ENCODE data around the gene ADCY2.

ADCY2 gene

GRCh38 chr5:7625740-7626139 lies 229.8 kb downstream of the ADCY2 start:
- intact Hi-C loops (cut with DNase I): no loop called here
- no peak for DNase-seq

GRCh38 chr5:7628248-7628647 lies 232.3 kb downstream of the ADCY2 start:
- DNase-seq: no peak
- intact Hi-C loops (cut with DNase I): no loop called here

GRCh38 chr5:7628820-7629219 lies 232.9 kb downstream of the ADCY2 start:
- intact Hi-C loops (cut with DNase I): no loop called here
- no peak for DNase-seq

GRCh38 chr5:7629561-7629960 lies 233.6 kb downstream of the ADCY2 start:
- intact Hi-C loops (cut with DNase I): no loop called here
- DNase-seq: no peak

GRCh38 chr5:7634837-7635236 lies 238.9 kb downstream of the ADCY2 start:
- intact Hi-C loops (cut with DNase I): no loop called here
- no peak for DNase-seq

GRCh38 chr5:7638456-7638855 lies 242.5 kb downstream of the ADCY2 start:
- intact Hi-C loops (cut with DNase I): no loop called here
- DNase-seq: peak in 3 of 42 donors; percentile 4 to 46 (median 16)

GRCh38 chr5:7642029-7642428 lies 246.1 kb downstream of the ADCY2 start:
- intact Hi-C loops (cut with DNase I): no loop called here
- no peak for DNase-seq

- DNase-seq: no peak
- intact Hi-C loops (cut with DNase I): no loop called here
Measured at GRCh38 chr5:7644723-7645122, 248.8 kb downstream of the ADCY2 start.

- intact Hi-C loops (cut with DNase I): no loop called here
- peak in 22 of 42 donors; percentile 6 to 60 (median 36) for DNase-seq
Measured at GRCh38 chr5:7650755-7651154, 254.8 kb downstream of the ADCY2 start.

- no peak for DNase-seq
- intact Hi-C loops (cut with DNase I): no loop called here
Measured at GRCh38 chr5:7653046-7653445, 257.1 kb downstream of the ADCY2 start.

GRCh38 chr5:7657153-7657552 lies 261.2 kb downstream of the ADCY2 start:
- intact Hi-C loops (cut with DNase I): no loop called here
- no peak for DNase-seq

- DNase-seq: no peak
Measured at GRCh38 chr5:7659420-7659819, 263.5 kb downstream of the ADCY2 start.

GRCh38 chr5:7662289-7662688 lies 266.4 kb downstream of the ADCY2 start:
- intact Hi-C loops (cut with DNase I): no loop called here
- no peak for DNase-seq

More at GRCh38 chr5:7659420-7659819, 263.5 kb downstream of the ADCY2 start:
- intact Hi-C loops (cut with DNase I): no loop called here

GRCh38 chr5:7663808-7664207 lies 267.9 kb downstream of the ADCY2 start:
- intact Hi-C loops (cut with DNase I): no loop called here
- DNase-seq: no peak

GRCh38 chr5:7664208-7664607 lies 268.3 kb downstream of the ADCY2 start:
- no peak for DNase-seq
- intact Hi-C loops (cut with DNase I): no loop called here

GRCh38 chr5:7667216-7667767 lies 271.4 kb downstream of the ADCY2 start:
- DNase-seq: no peak
- intact Hi-C loops (cut with DNase I): no loop called here

- intact Hi-C loops (cut with DNase I): no loop called here
- no peak for DNase-seq
Measured at GRCh38 chr5:7668161-7668560, 272.2 kb downstream of the ADCY2 start.

- no peak for DNase-seq
- intact Hi-C loops (cut with DNase I): no loop called here
Measured at GRCh38 chr5:7668627-7669026, 272.7 kb downstream of the ADCY2 start.

GRCh38 chr5:7671381-7671993 lies 275.5 kb downstream of the ADCY2 start:
- no peak for DNase-seq
- intact Hi-C loops (cut with DNase I): no loop called here

GRCh38 chr5:7673658-7674057 lies 277.7 kb downstream of the ADCY2 start:
- DNase-seq: no peak
- intact Hi-C loops (cut with DNase I): no loop called here

GRCh38 chr5:7676455-7676854 lies 280.5 kb downstream of the ADCY2 start:
- intact Hi-C loops (cut with DNase I): no loop called here
- no peak for DNase-seq
